ENCODE results near the gene BBS1.

GRCh38 chr11:66468691-66469090 is 41.7 kb upstream of the BBS1 start:
- TF ChIP-seq EZH2 (IDR thresholded peaks at IDR 0.05; ENCODE audit: low read length, unreplicated experiment) (no peak), CTCF (conservative IDR thresholded peaks at IDR 0.05; ENCODE audit: low read depth, low read length) (no peak), EZH2phosphoT487 (IDR thresholded peaks at IDR 0.05; ENCODE audit: borderline replicate concordance, low read length) (no peak)

Data from PC-3 (cell line).